C4-2B (cell line): ENCODE results near the gene CYP1A1.

Source experiments
- H3K27ac ChIP-seq: fragments of 450-650 bp; 2 replicates; pipeline ENCODE4 v1.5.1; 2017
- ZFX ChIP-seq: fragments of 450-650 bp; IDR thresholded peaks from 2 replicates; pipeline ENCODE4 v1.6.1; 2017
- TF ChIP-seq, protein P1 (sequence below): fragments of 450-650 bp; conservative IDR thresholded peaks from 2 replicates; pipeline ENCODE4 v1.5.1; 2017; ENCODE audit warnings: mild to moderate bottlenecking

CYP1A1 gene, protein sequence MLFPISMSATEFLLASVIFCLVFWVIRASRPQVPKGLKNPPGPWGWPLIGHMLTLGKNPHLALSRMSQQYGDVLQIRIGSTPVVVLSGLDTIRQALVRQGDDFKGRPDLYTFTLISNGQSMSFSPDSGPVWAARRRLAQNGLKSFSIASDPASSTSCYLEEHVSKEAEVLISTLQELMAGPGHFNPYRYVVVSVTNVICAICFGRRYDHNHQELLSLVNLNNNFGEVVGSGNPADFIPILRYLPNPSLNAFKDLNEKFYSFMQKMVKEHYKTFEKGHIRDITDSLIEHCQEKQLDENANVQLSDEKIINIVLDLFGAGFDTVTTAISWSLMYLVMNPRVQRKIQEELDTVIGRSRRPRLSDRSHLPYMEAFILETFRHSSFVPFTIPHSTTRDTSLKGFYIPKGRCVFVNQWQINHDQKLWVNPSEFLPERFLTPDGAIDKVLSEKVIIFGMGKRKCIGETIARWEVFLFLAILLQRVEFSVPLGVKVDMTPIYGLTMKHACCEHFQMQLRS

DNA sequence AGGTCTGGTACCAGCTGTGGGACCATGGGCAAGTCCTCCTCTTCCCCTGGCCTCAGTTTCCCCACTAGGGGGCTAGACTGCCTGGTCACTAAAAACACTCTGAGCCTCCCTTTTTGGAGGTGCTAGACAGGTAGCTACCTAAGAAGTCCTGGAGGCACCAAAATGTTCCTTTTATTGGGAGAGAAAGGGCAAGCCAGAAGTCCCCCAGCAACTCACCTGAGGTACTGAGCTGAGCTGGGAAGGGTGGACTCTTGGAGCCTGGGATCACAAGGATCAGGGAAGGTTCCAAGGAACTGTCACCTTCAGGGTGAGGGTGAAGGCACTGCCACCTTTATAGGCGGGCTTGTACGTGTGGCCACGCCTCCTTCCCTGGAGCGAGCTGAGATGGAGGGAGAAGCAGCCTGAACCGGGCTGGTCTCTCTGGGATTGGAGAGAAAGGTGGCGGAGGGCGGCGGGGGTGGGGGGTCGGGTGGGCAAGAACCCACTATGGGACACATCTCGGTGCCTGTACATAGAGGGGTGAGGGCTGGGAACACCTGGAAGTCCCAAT lies at the start of gene CYP1A1:
CYP1A1 (minus strand) TSS at position 304 of the 550 bp plus-strand sequence. CDS start 2,431 bp downstream, outside the sequence.
- TF ChIP-seq ZFX = no peak
- TF ChIP-seq, protein P1, sequence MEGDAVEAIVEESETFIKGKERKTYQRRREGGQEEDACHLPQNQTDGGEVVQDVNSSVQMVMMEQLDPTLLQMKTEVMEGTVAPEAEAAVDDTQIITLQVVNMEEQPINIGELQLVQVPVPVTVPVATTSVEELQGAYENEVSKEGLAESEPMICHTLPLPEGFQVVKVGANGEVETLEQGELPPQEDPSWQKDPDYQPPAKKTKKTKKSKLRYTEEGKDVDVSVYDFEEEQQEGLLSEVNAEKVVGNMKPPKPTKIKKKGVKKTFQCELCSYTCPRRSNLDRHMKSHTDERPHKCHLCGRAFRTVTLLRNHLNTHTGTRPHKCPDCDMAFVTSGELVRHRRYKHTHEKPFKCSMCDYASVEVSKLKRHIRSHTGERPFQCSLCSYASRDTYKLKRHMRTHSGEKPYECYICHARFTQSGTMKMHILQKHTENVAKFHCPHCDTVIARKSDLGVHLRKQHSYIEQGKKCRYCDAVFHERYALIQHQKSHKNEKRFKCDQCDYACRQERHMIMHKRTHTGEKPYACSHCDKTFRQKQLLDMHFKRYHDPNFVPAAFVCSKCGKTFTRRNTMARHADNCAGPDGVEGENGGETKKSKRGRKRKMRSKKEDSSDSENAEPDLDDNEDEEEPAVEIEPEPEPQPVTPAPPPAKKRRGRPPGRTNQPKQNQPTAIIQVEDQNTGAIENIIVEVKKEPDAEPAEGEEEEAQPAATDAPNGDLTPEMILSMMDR = no peak
- peak within 1 kb of the TSS; percentile 52 for H3K27ac ChIP-seq

DNA sequence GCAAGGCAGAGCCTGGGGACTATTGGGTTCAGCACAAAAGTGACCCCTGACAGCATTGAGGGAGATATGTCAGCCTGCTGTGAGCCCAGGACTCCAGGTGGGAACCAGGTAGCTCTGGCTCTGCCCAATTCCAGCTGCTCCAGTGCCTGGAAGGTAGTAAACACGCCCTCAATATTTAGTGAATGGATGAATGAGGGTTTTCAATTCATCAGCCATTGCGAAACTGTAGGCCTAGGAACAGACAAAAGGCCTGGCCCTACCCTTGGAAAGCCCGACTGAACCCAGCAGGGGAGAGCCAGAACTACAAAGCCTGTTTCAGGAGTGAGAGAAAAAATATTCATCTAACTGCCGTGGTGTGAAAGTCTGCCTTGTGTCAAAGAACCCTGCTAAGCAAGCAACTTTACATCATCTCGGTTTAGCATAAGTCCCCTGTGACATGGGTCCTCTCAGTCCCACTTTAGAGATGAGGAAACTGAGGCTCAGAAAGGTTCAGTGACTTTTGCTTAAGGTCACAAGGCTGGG lies 48.5 kb upstream of the CYP1A1 start:
- TF ChIP-seq, protein P1 = no peak
- no peak for TF ChIP-seq ZFX
- no peak overlapping the region for H3K27ac ChIP-seq

DNA sequence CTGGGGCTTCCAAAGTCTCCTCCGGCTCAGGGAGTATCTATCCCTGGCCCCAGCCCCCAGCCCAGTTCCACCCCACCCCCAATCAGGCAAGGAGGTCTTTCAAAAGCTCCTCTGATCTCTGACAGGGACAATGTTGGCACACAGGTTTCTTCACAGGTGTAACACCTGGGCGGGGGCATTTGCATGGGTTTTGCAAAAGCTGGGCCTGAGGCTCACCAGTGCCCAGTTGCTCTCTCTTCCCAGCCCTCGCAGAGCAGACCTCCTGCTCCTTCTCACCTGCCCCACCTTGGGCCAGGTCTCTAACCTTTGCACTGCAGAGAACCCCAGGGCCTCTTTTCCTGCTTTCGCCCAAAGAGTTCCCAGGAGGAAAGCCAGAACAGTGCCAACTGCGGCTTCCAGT lies 48.0 kb upstream of the CYP1A1 start:
- no peak overlapping the region for H3K27ac ChIP-seq
- TF ChIP-seq, protein P1 = no peak
- TF ChIP-seq ZFX = no peak

DNA sequence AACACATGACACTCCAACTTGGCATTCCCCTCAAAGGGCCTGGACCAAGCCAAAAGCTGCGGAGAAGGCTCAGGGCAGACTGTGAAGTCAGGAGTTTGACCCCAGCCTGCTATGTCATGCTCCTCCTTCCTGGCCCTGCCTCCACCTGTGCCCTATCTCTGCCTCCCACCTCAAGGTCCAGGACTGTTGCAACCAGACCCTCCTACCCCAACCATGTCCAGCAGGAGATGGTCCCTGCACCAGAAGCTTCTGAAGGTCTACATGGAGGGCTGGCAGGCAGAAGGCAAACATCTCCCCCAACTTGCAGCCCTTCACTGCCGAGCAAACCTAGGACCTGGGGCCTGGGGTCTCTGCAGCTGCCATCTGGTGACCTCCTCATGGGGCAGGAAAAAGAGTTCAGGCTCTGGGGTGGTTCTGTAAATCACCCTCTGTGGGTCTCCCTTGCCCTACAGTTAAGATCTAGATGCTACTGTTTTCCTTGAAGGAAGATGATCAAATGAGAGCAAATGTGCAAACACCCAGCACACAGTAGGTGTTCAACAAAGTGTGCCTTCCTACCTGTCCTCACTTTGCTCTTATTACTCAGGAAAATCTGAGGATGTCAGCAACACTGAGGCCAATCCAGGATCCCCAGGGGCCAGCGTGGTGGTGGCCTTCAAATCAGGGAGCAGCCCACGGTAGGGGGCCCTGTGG lies 45.0 kb upstream of the CYP1A1 start:
- no peak overlapping the region; the same call in 1 of the 2 replicates for H3K27ac ChIP-seq
- TF ChIP-seq, protein P1 = no peak
- no peak for TF ChIP-seq ZFX

DNA sequence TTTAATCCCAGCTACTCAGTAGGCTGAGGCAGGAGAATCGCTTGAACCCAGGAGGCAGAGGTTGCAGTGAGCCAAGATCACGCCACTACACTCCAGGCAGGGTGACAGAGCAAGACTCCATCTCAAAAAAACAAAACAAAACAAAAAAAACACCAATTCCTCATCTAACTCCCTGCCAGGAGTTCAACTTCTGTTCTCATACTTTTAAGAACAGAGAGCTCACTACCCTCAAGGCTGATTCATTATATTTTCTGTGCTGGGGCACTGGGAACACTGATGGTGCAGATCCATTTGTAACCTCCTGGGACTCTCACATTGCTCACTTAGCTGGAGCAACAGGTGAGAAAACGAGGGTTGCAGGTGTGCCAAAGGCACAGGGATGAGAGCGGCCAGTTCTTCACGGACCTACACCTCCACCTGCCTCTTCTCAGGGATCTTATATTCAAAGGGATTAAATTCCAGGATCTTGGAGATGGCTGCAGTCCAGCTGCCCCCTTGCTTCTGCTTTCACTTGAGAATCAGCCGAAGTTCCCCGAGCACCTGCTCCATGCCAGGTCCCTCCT lies 44.2 kb upstream of the CYP1A1 start:
- no peak overlapping the region for H3K27ac ChIP-seq
- TF ChIP-seq, protein P1 = no peak
- TF ChIP-seq ZFX = no peak

DNA sequence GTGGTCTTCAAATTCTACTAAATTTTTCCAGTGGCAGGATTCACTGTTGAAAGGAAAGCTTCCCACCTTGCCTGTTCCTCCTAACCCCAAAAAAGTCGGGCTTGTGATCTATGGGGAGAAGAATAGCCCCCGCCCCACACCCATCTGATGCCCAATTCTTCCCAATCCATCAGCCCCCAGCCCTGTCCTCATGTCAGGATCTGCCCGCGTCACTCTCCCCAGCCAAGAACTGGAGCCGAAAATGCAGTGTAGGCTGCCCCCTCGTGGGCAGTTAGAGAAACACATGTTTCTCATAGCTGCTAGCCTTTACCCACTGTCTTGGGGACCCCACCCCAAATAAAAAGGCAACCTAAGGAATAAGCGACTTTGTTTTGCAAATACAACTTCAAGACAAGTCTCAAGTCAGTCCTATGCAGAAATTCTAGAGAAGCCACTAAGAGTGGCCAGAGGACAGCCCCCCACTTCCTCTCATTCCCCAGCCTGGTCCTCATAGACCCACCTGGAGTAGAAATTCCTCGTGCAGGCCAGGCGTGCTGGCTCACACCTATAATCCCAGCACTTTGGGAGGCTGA lies 43.5 kb upstream of the CYP1A1 start:
- no peak overlapping the region for H3K27ac ChIP-seq
- TF ChIP-seq, protein P1 = peak; percentile 90
- TF ChIP-seq ZFX = no peak
